Endodermal cell (in vitro differentiated cells): ENCODE data around the gene HEXA. TPM values are rescaled to one million over a fixed set of nuclear protein-coding genes. Genes with fewer than 3 reads are reported as not detected.

Experiments used
- DNase-seq: peaks from one replicate; pipeline ENCODE4 v3.0.0-alpha.2; 2017
- H3K27ac ChIP-seq: 2 replicates; pipeline ENCODE4 v1.5.1; 2013; ENCODE audit warnings: mild to moderate bottlenecking, low read depth, low read length, moderate library complexity
- H3K27me3 ChIP-seq: 2 replicates; pipeline ENCODE4 v1.6.1; 2013; ENCODE audit warnings: mild to moderate bottlenecking, low read length, moderate library complexity; ENCODE audit not compliant: insufficient read depth, control insufficient read depth, poor library complexity, severe bottlenecking
- H3K36me3 ChIP-seq: 2 replicates; pipeline ENCODE4 v1.7.0; 2013; ENCODE audit warnings: mild to moderate bottlenecking, low read length, moderate library complexity; ENCODE audit not compliant: control insufficient read depth, insufficient read depth
- H3K4me1 ChIP-seq: one replicate; pipeline ENCODE4 v1.7.0; 2013; ENCODE audit warnings: low read length; ENCODE audit not compliant: control insufficient read depth, insufficient read depth
- H3K4me3 ChIP-seq: 2 replicates; pipeline ENCODE4 v1.5.1; 2013; ENCODE audit warnings: mild to moderate bottlenecking, low read length, moderate library complexity
- H3K9ac ChIP-seq: 2 replicates; pipeline ENCODE4 v1.6.1; 2013; ENCODE audit warnings: mild to moderate bottlenecking, low read length, moderate library complexity; ENCODE audit not compliant: poor library complexity, severe bottlenecking; ENCODE audit errors: extremely low read depth
- H3K9me3 ChIP-seq: 2 replicates; pipeline ENCODE4 v1.6.1; 2013; ENCODE audit warnings: mild to moderate bottlenecking, low read length, moderate library complexity; ENCODE audit not compliant: control insufficient read depth
- H3K27ac Mint-ChIP-seq: 2 replicates; pipeline ENCODE4 v1.8.0; 2020; ENCODE audit warnings: mixed read lengths
- H3K27me3 Mint-ChIP-seq: 2 replicates; pipeline ENCODE4 v1.8.0; 2021; ENCODE audit warnings: mild to moderate bottlenecking, mixed read lengths; ENCODE audit not compliant: insufficient read depth
- H3K36me3 Mint-ChIP-seq: 2 replicates; pipeline ENCODE4 v1.8.0; 2020; ENCODE audit warnings: low read depth, mixed read lengths
- H3K4me1 Mint-ChIP-seq: 2 replicates; pipeline ENCODE4 v1.8.0; 2020; ENCODE audit warnings: mixed read lengths
- H3K4me3 Mint-ChIP-seq: 2 replicates; pipeline ENCODE4 v1.8.0; 2020; ENCODE audit warnings: mild to moderate bottlenecking, moderate library complexity, mixed read lengths
- H3K9me3 Mint-ChIP-seq: 2 replicates; pipeline ENCODE4 v1.8.0; 2020; ENCODE audit warnings: mild to moderate bottlenecking, mixed read lengths
- CTCF ChIP-seq: fragments of 200-600 bp; sonication (generic); conservative IDR thresholded peaks from 2 replicates; pipeline ENCODE4 v1.5.0; 2021; ENCODE audit warnings: antibody characterized with exemption, mild to moderate bottlenecking
- WGBS, 2 experiments: methylation state at CpG; one replicate each; pipeline versions ENCODE4 v1.1.5 to v1.1.7; 2013; ENCODE audit warnings: missing lambda C conversion rate in 2 of 2, mixed read lengths in 1 of 2; ENCODE audit not compliant: insufficient coverage in 1 of 2, insufficient read length in 1 of 2; 5-methylcytosine and 5-hydroxymethylcytosine counted together
- total RNA-seq, 2 donors: library from RNA; stranded (reverse); fragmentation: NEBNext Ultra II Directional in 1 of 2; extraction: Animal tissue kit (Norgen Biotek cat#: 25700) in 1 of 2; gene quantifications; 2 replicates in 1 of 2; 3 replicates in 1 of 2; pipeline ENCODE4 v1.2.1, GENCODE V29; 2021

Gene HEXA
- total RNA-seq, 2 donors from 2014 or later: 102 to 104 TPM

GRCh38 chr15:72341361-72341760 is 34.5 kb downstream of the HEXA start:
- DNase-seq: peak; percentile 88
- no peaks in the 10 kb centered on the region for H3K9me3 ChIP-seq
- H3K27me3 ChIP-seq: no peaks in the 10 kb centered on the region
- H3K36me3 Mint-ChIP-seq: peaks cover 34% of the 10 kb centered on the region
- H3K4me3 ChIP-seq: no peak overlapping the region
- peaks cover 35% of the 10 kb centered on the region for H3K36me3 ChIP-seq
- peak; percentile 76 for TF ChIP-seq CTCF
- no peaks in the 10 kb centered on the region for H3K27me3 Mint-ChIP-seq
- no peaks in the 10 kb centered on the region for H3K9me3 Mint-ChIP-seq
- no peaks in the 10 kb centered on the region for H3K4me1 ChIP-seq
- 84 to 87% methylated on average over 5 to 6 of the region's 6 CpGs for WGBS, 2 experiments
- H3K27ac ChIP-seq: no peak overlapping the region
- H3K27ac Mint-ChIP-seq: peak overlapping the region; percentile 69
- H3K4me3 Mint-ChIP-seq: no peak overlapping the region
- H3K4me1 Mint-ChIP-seq: peaks cover 4% of the 10 kb centered on the region
- no peak overlapping the region for H3K9ac ChIP-seq

GRCh38 chr15:72340366-72340765 is 35.4 kb downstream of the HEXA start:
- no peaks in the 10 kb centered on the region for H3K27me3 Mint-ChIP-seq
- H3K4me1 Mint-ChIP-seq: peaks cover 4% of the 10 kb centered on the region
- Histone ChIP-seq H3K4me3 (no peak overlapping the region), H3K9ac (no peak overlapping the region), H3K27ac (no peak overlapping the region), H3K27me3 (no peaks in the 10 kb centered on the region), H3K9me3 (no peaks in the 10 kb centered on the region), H3K36me3 (peaks cover 25% of the 10 kb centered on the region), H3K4me1 (no peaks in the 10 kb centered on the region)
- H3K9me3 Mint-ChIP-seq: no peaks in the 10 kb centered on the region
- H3K36me3 Mint-ChIP-seq: peaks cover 29% of the 10 kb centered on the region
- no peak for DNase-seq
- TF ChIP-seq CTCF: no peak
- no peak overlapping the region for H3K4me3 Mint-ChIP-seq
- 93 to 100% methylated on average over 1 of the region's 1 CpG for WGBS, 2 experiments
- no peak overlapping the region for H3K27ac Mint-ChIP-seq

GRCh38 chr15:72339777-72340177 is 36.0 kb downstream of the HEXA start:
- Histone ChIP-seq H3K27ac (no peak overlapping the region), H3K4me3 (no peak overlapping the region), H3K4me1 (no peaks in the 10 kb centered on the region), H3K9me3 (no peaks in the 10 kb centered on the region), H3K36me3 (peaks cover 21% of the 10 kb centered on the region), H3K27me3 (no peaks in the 10 kb centered on the region), H3K9ac (no peak overlapping the region)
- H3K36me3 Mint-ChIP-seq: peaks cover 29% of the 10 kb centered on the region
- H3K4me1 Mint-ChIP-seq: peaks cover 4% of the 10 kb centered on the region
- no peaks in the 10 kb centered on the region for H3K9me3 Mint-ChIP-seq
- TF ChIP-seq CTCF: no peak
- no peak overlapping the region for H3K27ac Mint-ChIP-seq
- WGBS, 2 experiments: 91 to 100% methylated on average over 1 to 3 of the region's 3 CpGs
- no peaks in the 10 kb centered on the region for H3K27me3 Mint-ChIP-seq
- no peak for DNase-seq
- H3K4me3 Mint-ChIP-seq: no peak overlapping the region
